ENCODE data around the gene BCKDHA.

Gene BCKDHA

GRCh38 chr19:41455936-41456335, 58.3 kb downstream of the BCKDHA start:
- Histone ChIP-seq H3K4me2 (ENCODE audit: low read length) (no peak overlapping the region), H3K4me3 (ENCODE audit: low read depth, low read length, poor library complexity, severe bottlenecking) (no peak overlapping the region)
- TF ChIP-seq CTCF (IDR thresholded peaks at IDR 0.05; ENCODE audit: low read length), result no peak
- TF ChIP-seq EZH2 (IDR thresholded peaks at IDR 0.05; ENCODE audit: borderline replicate concordance, low read length), result no peak

GRCh38 chr19:41456342-41456918, 58.8 kb downstream of the BCKDHA start:
- no peak overlapping the region for H2AFZ ChIP-seq (ENCODE audit: low read length)
- H3K4me1 ChIP-seq (ENCODE audit: insufficient read depth, low read length, severe bottlenecking), result no peaks in the 10 kb centered on the region
- H3K79me2 ChIP-seq (ENCODE audit: insufficient read depth, low read length), result no peaks in the 10 kb centered on the region
- H3K4me3 ChIP-seq (ENCODE audit: low read depth, low read length, poor library complexity, severe bottlenecking), result no peak overlapping the region
- no peak overlapping the region for H3K9ac ChIP-seq (ENCODE audit: low read length)
- H3K27ac ChIP-seq (ENCODE audit: low read depth, low read length, poor library complexity, severe bottlenecking), result no peak overlapping the region
- no peaks in the 10 kb centered on the region for H3K9me2 ChIP-seq (ENCODE audit: low read depth, low read length)
- no peaks in the 10 kb centered on the region for H3K9me3 ChIP-seq (ENCODE audit: low read length)
- TF ChIP-seq EZH2 (IDR thresholded peaks at IDR 0.05; ENCODE audit: borderline replicate concordance, low read length) (no peak), CTCF (IDR thresholded peaks at IDR 0.05; ENCODE audit: low read length) (no peak)
- H3K27me3 ChIP-seq (ENCODE audit: insufficient read depth, low read length), result 0 out of 2 replicates have a peak, but pooled peaks cover 9% of the 10 kb centered on the region
- no peaks in the 10 kb centered on the region for H4K20me1 ChIP-seq (ENCODE audit: insufficient read depth, low read length)
- H3K36me3 ChIP-seq (ENCODE audit: insufficient read depth, low read length), result no peaks in the 10 kb centered on the region
- H3K4me2 ChIP-seq (ENCODE audit: low read length), result no peak overlapping the region
- H3F3A ChIP-seq (ENCODE audit: insufficient read depth, low read length), result no peaks in the 10 kb centered on the region

More at GRCh38 chr19:41455936-41456335, 58.3 kb downstream of the BCKDHA start:
- Histone ChIP-seq H3K4me1 (ENCODE audit: insufficient read depth, low read length, severe bottlenecking) (no peaks in the 10 kb centered on the region), H3K79me2 (ENCODE audit: insufficient read depth, low read length) (no peaks in the 10 kb centered on the region), H3K27me3 (ENCODE audit: insufficient read depth, low read length) (0 out of 2 replicates have a peak, but pooled peaks cover 9% of the 10 kb centered on the region), H3K27ac (ENCODE audit: low read depth, low read length, poor library complexity, severe bottlenecking) (no peak overlapping the region), H3K36me3 (ENCODE audit: insufficient read depth, low read length) (no peaks in the 10 kb centered on the region), H3K9me2 (ENCODE audit: low read depth, low read length) (no peaks in the 10 kb centered on the region), H4K20me1 (ENCODE audit: insufficient read depth, low read length) (no peaks in the 10 kb centered on the region), H3F3A (ENCODE audit: insufficient read depth, low read length) (no peaks in the 10 kb centered on the region), H3K9ac (ENCODE audit: low read length) (no peak overlapping the region), H2AFZ (ENCODE audit: low read length) (no peak overlapping the region), H3K9me3 (ENCODE audit: low read length) (no peaks in the 10 kb centered on the region)

- Histone ChIP-seq H3K79me2 (ENCODE audit: insufficient read depth, low read length) (no peaks in the 10 kb centered on the region), H3K27ac (ENCODE audit: low read depth, low read length, poor library complexity, severe bottlenecking) (no peak overlapping the region), H3K4me2 (ENCODE audit: low read length) (no peak overlapping the region), H3K9ac (ENCODE audit: low read length) (no peak overlapping the region), H3K36me3 (ENCODE audit: insufficient read depth, low read length) (no peaks in the 10 kb centered on the region), H2AFZ (ENCODE audit: low read length) (no peak overlapping the region), H3K9me2 (ENCODE audit: low read depth, low read length) (no peaks in the 10 kb centered on the region), H4K20me1 (ENCODE audit: insufficient read depth, low read length) (no peaks in the 10 kb centered on the region), H3K4me3 (ENCODE audit: low read depth, low read length, poor library complexity, severe bottlenecking) (no peak overlapping the region), H3K27me3 (ENCODE audit: insufficient read depth, low read length) (0 out of 2 replicates have a peak, but pooled peaks cover 9% of the 10 kb centered on the region), H3F3A (ENCODE audit: insufficient read depth, low read length) (no peaks in the 10 kb centered on the region), H3K9me3 (ENCODE audit: low read length) (no peaks in the 10 kb centered on the region), H3K4me1 (ENCODE audit: insufficient read depth, low read length, severe bottlenecking) (no peaks in the 10 kb centered on the region)
- TF ChIP-seq EZH2 (IDR thresholded peaks at IDR 0.05; ENCODE audit: borderline replicate concordance, low read length) (no peak), CTCF (IDR thresholded peaks at IDR 0.05; ENCODE audit: low read length) (no peak)
Measured at GRCh38 chr19:41457241-41457640, 59.6 kb downstream of the BCKDHA start.
